Activated CD4-positive, alpha-beta T cell treated with anti-CD3 and anti-CD28 coated beads, Interleukin-2, amount 50 U/mL, for 24 hours (primary cell): ENCODE results near the gene HSPB1.
"Not testable (repeated sequence)": the region's sequence is repeated elsewhere in the genome, so short reads cannot be mapped to it uniquely, and the experiment has no call there.

Experiments used
- DNase-seq, 2 donors: peaks; one replicate each; pipeline ENCODE4 v3.0.0-alpha.2; 2020; ENCODE audit warnings: low read depth in 1 of 2, low spot score in 1 of 2

Gene HSPB1

DNA sequence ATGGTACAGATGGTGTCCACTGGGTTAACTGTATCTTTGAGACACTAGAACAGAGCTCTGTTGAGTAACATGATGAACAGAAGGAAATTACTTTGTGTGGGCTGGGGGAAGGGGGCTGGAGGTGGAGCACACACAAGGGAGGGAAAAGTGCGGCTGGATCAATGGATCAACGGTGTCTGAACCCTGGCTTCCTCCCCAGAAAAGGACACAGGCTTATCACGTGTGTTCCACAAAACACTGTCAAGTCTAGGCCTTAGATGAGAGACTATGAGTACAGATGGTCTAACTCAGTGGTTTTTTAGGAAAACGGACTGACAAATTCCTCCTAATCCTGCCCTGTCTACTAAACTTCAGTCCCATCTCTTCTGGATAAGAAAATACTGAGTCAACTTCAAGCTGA, 27.8 kb downstream of the HSPB1 start:
- DNase-seq = no peak

DNA sequence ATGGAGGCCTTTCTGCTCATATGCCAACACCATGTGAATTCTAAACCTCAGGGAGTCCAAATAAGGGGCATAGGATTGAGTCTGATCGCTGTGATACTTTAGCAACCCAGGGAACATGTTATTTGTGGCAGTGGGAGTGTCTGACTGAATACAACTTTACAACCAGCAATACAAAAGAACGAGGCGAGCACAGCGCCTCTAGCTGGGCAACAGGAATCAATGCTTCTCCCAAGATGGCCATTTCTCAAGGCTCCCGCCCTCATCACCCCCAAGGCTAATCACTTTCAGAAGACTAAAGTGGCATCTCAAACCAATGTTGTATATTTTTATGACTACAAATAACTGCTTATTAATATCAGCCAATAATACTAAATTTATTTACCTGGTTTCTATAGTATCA, 28.2 kb downstream of the HSPB1 start:
- DNase-seq = no peak

DNA sequence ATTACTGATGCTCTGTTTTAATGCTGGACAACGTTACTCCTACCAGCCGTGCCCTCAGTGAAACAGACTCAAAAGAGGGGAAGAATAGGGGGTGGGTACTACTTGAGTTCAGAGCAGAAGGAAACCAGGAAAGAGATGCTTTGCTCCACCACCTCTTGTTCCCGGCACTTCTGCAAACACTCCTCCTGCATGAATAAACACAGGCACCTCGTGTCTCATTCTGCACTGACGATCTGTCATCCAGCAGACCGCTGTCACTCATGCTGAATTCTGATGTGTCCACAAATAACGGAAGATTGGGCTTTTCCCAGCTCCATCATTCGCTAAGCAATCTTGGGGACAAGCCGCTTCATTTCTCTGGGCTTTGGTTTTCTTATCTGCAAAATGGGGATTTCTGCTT, 29.6 kb downstream of the HSPB1 start:
- no peak for DNase-seq

DNA sequence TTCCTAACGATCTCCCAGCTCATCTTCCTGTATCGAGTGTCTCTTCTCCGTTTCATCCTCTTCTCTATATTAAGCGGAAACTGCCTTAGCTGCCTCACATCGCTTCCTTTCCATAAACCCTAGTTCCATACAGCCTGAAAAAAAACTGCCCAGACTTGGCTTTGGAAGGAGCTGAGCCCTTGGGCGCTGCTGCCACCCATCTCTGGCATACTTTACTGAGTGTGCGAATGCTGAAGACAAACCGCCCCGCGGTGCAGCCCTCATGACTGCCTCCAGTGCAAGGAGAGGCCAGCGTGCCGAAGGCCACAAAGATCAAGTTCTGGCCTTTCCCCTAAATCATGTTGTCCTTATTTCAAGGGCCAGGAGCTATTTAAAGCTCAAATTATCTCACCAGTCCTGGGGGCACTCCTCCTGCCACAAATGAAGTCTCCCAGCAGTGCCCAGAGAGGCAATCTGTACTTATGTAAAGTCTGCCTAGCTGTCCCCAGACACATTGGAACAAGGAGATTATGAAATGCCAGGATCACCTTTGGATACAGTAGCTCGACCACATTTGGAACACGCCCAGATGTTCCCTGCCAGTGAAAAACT, 31.1 kb downstream of the HSPB1 start:
- DNase-seq = no peak

DNA sequence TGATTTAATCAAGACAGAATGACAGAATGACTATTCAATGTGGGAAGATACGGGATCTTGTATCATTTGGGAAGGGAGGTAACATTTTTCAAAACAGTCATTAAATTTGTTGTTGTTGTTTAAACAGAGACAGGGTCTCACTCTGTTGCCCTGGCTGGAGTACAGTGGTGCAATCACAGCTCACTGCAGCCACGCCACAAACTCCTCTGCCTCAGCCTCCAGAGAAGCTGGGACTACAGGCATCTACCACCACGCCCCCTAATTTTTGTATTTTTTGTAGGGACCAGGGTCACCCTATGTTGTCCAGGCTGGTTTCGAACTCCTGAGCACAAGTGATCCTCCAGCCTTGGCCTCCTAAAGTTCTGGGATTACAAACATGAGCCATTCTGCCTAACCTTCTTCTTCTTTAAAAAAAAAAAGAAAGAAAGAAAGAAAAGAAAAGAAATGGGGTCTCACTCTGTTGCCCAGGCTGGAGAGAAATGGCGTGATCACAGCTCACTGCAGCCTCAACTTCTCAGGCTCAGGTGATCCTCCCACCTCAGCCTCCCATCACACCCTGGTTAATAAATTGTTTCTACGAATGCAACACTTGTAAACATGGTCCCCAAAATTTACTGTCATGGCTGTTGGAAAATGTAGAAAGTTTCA, 32.0 kb downstream of the HSPB1 start:
- DNase-seq = no peak

DNA sequence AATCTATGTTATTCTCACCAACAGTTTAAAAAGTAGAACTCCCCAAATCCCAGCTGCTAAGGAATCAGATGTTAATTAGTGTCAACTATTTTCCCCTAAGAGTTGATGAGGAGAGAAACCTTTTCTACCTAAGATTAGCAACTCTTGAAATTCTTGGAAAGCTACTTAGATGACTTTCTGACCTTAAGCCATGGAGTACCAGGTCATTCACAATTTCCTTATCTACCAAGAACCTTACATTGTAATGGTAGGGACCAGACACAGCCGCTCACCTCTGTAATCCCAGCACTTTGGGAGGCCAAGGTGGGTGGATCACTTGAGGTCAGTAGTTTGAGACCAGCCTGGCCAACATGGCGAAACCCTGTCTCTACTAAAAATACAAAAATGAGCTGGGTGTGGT, 32.9 kb downstream of the HSPB1 start:
- DNase-seq = not testable (repeated sequence)

DNA sequence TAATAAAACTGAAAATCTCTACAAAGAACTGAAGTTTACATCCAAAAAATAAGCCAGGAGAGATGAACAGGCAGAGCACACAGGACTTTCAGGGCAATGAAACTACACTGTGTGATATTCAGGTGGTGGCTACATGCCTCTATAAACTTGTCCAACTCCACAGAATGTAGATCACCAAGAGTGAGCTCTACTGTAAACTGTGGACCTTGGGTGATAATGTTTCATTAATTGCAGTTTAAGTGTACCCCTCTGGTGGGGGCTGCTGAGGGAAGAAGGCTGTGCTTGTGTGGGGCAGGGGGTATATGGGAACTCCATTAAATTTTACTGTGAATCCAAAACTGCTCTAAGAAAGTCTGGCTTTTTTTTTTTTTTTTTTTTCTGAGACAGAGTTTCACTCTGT, 33.6 kb downstream of the HSPB1 start:
- no peak for DNase-seq

DNA sequence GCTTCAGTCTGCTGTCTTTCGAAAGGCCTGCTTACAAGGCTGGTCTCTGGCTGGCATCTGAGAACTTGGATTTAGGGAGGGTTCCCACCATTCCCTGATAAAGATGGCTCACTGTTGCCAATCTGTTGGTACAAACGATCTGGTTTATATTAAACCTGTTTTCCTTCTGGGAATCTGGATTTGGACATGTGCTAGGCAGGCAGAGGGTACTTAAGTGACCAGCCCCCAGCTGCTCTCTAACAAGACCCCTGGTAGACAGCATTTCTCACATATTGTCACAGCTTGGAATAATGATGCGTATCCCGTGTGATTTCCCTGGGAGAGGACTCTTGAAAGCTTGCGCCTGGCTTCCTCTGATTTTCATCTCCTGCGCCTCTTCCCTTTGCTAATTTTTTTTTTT, 34.7 kb downstream of the HSPB1 start:
- DNase-seq = no peak

DNA sequence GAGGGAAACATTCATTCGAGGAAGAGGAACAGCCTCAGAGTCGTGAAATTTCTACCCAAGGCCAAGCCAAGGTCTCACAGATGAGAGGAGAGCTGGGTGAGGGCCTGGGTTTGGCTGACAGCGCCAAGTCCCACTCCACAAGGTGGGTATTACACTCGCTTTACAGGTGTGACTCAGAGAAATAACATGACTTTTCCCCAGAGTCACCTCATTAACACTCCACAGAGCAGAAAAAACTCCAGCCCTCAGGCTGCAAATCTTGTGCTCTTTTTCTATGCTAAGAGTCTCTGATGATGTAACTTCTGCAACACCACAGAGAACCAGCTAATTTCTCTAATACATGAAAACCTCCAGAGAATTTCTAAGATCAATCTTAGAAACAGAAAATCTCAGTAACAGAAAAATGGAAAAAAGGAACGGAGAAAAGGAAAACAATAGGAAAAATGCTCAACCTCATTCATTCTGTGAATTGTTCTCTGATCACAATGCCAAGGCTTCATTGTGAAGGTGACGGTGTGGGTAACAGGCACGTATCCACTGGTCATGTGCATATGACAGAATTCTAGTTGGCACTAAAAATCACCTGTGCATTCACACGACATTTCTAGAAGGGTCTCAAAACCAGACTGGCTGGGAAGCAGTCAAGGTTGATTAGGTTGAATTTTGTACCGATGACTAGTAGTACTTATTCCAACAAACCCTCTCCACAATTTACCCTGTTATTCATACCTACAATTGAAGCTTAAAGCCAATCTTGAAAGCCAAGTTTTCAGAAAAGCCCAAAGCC, 36.0 kb downstream of the HSPB1 start:
- DNase-seq = no peak

DNA sequence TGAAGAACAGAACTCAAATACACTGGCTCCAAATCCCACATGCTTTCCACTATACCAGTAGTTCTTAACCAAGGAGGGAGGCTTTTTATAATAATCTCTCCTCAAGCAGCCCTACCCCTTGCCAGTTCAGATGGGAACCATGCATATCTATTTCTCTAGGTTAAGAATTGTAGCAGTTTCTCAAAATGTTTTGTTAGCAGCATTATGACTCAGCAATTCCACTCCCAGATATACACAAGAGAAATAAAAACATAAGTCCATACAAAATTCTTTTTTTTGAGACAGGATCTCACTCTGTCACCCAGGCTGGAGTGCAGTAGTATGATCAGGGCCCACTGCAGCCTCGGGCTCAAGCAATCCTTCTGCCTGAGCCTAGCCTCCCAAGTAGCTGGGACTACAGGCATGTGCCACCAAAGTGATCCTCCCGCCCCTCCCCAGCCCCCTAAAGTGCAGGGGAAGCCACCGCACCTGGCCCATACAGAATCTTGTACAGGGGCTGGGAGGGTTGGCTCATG, 38.2 kb downstream of the HSPB1 start:
- DNase-seq = no peak

DNA sequence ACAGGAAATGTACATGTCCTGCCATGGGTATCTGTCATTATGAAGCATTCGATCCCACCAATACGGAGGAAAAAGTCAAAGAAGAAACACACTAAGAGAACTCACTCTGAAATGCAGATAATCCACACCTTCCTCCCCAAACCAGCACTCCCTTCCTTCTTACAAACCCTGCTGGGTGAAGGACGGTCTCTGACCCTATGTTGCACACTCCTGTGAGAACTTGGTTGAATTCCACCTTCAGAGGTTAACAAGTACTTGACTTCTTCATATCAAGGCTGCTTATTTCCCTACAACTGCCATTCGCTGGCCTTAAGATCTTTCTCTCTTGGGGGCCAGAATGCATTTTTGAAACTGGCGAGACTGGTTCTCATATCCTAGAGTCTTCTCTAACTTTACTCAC, 39.7 kb downstream of the HSPB1 start:
- no peak for DNase-seq

DNA sequence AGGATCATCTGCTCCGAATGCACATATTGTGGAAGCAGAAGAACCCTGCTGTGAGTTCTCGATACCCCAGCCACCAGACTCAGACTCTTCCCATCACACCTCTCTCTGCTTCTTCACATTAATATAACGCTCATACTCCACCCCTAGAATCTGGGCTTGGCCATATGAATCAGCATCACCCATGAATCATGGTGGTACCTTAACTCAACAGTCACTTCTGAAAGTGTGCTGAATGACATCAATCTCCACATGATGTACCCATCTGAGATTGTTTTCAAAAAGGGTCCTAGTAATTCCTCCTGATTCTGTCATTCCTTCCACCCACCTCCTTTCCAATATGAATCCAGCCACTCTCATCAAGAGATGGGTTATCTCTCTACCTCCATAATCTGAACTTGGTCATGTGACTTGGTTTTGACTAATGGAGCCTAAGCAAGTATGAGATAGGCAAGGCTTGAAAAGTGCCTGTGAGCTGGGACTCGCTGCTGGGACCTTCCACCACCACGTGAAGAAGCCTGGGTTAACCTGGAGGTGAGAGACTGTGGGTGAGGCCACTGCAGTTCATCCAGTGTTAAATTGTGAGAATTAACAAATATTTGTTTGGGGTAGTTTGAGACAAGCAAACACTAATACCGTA, 40.9 kb downstream of the HSPB1 start:
- no peak for DNase-seq

DNA sequence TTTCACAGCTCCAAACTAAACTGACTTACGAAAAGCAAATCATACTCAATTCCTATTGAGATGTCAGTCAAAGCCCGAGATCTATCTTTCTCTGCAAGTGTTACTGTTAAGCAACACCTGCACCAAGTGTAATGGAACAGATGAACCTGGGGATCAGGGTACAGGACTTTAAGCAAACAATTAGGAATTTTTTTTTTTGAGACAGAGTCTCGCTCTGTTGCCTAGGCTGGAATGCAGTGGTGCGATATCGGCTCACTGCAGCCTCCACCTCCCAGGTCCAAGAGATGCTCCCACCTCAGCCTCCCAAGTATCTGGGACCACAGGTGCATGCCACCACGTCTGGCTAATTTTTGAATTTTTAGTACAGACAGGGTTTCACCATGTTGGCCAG, 41.5 kb downstream of the HSPB1 start:
- DNase-seq = no peak

DNA sequence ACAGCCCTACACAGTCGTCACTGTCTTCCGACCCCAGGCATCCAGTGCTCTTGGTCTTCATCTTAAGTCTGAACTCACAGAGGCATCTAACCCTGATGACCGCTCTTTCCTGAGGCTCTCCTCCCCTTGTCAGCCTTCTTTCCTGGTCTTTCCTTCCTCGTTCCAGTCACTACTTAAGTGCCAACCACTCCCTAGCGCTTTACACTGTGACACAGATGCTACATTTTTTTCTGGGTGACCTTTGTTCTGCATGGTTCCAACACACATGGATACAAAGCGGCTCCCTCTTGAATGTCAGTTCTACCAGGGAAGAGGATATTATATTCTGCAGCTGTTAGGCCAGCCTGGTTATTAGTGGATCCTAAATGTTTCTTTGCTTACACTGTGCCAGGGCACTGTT, 43.6 kb downstream of the HSPB1 start:
- DNase-seq = no peak

DNA sequence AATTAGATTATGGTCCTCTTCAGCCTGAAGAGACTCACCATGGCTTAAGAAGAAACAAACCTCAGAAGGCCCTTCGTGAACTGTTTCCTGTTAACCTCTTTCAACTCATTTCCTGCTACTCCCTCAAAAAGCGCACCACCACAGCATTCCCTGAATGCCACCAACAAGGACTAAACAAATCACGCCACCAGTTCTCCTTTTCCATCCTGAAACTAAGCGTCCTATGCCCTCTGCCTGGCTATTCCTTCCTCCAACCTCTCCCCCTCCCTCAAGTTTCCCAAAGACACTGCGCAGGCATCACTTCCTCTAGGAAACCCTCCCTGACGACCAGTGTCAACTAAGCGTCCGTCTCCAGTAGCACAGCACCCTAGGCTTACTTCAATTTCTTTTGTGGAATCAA, 44.3 kb downstream of the HSPB1 start:
- no peak for DNase-seq

DNA sequence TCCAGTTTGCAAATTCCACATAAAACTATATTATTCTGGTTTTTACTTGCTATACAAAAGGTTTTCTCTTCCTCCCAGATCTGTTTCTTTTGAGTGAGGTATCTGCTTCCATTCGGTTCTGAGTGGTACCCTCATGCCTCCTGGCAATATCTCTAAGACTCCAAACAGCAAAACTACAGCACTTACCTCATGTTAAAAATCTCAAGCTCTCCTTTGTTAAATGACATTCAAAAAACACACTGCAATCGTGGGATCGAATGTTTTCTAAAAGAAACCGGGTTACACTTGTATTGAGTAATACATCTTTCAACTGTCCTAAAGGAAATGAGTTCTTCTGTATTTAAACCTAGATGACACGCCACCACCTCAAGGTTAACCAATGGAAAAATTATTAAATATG, 45.2 kb downstream of the HSPB1 start:
- DNase-seq = no peak

DNA sequence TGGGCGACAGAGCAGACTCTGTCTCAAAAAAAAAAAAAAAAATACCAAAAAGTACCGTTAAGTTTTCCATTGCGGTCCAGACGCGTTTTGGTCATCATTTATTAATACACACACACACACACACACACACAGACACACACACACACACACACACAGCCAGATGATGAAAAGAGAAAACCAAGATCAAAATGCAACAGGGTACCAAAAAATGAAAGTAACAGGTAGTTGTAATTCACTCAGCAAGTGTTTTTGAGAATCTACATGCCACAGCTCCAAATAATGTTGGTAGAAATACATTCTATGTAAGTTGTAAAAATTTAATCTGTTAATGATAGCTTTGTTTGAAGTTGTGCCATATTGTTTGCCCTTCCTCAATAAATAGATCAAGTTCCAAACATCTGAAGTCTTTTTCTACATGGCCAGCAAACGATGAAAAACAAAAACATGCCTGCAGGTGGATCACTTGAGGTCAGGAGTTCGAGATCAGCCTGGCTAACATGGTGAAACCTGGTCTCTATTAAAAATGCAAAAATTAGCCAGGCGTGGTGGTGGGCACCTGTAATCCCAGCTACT, 46.9 kb downstream of the HSPB1 start:
- DNase-seq = no peak

DNA sequence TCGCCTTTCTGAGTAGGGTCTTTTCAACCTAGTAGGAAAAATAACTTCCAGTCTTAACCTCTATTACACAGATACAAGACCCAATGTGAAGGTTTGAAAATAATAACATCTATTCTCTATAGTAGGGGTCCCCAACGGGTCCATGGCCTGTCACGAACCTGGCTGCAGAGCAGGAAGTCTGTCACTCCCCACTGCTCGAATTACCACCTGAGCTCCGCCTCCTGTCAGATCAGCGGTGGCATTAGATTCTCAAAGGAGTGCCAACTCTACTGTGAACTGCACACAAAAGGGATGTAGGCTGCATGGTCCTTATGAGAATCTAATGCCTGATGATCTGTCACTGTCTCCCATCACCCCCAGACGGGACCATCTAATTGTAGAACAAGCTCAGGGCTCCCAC, 48.9 kb downstream of the HSPB1 start:
- no peak for DNase-seq

DNA sequence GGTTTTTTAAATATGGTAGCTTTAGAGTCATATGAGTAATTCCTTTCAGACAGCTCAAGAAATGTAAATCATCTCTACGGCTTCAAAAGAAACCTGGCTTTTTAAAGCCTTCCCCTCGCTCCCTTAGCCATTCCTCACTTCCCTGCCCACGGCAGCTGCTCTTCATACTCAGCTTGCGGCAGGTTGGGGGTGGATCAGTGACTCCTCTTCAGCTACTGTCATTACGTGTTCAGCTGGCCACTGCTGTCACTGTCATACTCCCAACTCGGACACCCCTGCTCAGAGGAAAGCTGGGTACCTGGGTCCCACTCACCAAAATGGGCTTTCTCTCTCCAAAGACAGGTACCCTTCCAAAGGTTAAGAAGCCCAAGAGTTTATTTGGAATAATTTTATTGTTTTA, 49.7 kb downstream of the HSPB1 start:
- DNase-seq = no peak

DNA sequence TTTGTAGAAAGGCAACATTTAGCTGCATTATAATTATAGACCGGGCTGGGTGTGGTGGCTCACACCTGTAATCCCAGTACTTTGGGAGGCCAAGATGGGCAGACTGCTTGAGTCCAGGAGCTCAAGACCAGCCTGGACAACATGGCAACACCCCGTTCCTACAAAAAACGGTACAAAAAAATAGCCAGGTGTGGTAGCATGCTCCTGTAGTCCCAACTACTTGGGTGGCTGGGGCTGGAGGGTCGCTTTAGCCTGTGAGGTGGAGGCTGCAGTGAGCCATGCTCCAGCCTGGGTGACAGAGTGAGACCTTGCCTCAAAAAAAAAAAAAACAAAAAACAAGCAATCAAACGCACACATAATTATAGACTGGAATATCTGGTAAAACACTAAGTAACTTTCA, 51.3 kb downstream of the HSPB1 start:
- no peak for DNase-seq
